WI38 (cell line): ENCODE results near the gene ZHX3.

Source experiments
- H3K4me3 ChIP-seq: 2 replicates; pipeline ENCODE4 v1.5.1; 2011; ENCODE audit warnings: low read depth, mild to moderate bottlenecking, control low read depth, low read length
- TF ChIP-seq, protein P1 (sequence below): IDR thresholded peaks from 2 replicates; pipeline ENCODE4 v1.5.1; 2012; ENCODE audit warnings: low read depth, mild to moderate bottlenecking, control low read depth, low read length

The ZHX3 gene

DNA sequence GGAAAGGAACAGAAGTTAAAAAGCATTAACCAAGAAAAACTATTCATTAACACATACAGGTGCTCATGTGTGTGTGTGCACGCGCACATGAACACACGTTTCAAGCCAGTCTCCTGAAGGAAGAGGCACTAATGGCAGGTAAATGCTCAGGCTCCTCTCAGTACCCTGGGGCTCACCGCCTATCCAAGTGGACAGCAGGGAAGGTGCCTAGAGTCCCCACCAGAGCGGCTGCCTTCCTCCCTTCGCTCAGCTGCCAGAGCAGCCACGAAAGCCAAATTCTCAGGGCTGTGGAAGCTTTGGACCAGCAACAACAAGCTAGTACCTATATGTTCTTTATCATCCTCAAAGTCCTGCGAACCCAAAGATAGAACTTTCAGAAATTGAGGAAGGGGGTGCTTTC lies 137.6 kb downstream of the ZHX3 start:
- no peak overlapping the region for H3K4me3 ChIP-seq
- TF ChIP-seq, protein P1, sequence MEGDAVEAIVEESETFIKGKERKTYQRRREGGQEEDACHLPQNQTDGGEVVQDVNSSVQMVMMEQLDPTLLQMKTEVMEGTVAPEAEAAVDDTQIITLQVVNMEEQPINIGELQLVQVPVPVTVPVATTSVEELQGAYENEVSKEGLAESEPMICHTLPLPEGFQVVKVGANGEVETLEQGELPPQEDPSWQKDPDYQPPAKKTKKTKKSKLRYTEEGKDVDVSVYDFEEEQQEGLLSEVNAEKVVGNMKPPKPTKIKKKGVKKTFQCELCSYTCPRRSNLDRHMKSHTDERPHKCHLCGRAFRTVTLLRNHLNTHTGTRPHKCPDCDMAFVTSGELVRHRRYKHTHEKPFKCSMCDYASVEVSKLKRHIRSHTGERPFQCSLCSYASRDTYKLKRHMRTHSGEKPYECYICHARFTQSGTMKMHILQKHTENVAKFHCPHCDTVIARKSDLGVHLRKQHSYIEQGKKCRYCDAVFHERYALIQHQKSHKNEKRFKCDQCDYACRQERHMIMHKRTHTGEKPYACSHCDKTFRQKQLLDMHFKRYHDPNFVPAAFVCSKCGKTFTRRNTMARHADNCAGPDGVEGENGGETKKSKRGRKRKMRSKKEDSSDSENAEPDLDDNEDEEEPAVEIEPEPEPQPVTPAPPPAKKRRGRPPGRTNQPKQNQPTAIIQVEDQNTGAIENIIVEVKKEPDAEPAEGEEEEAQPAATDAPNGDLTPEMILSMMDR: no peak

DNA sequence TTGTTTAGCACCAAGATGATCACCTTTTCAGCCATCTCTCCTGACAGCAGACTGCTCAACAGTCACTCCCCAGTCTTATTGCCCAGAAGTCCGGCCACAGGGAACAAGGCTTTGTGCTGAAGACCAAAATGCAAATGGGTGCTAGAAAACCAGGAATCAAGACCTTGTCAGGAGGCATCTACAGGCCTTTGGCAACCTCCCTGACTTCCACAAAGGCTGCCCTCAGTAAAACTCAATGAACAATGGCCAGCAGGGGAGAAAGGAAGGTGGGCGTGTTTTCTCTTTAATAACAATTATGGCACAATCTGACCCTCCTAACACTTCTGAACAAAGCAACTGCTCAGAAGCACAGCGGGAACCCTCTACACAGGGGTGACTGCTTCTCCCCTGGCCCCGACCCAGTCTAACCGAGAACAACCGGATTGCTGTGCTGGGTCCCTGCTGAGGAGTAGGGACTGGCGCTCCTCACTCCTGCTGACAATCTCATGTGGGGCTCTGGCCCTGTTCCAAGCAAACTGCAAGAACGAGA lies 138.6 kb downstream of the ZHX3 start:
- TF ChIP-seq, protein P1: no peak

DNA sequence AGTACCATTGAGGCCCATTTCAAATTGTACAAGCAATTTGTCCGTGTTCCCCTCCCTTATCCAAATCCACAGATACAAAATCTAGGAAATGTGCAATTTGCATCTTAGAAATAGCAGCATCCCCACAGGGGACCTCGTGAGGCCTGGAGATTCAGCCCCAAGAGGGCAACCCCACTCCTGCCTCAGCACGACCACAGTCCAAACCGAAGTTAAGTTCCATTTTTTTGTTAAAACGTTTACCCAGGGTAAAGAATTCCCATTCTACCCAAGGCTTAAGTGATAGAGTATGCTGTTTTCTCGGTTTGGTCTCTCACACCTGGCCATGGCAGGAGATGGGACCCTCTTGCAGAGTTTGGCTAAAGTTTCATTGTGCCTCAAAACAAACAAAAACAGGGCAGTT lies 139.0 kb downstream of the ZHX3 start:
- no peak overlapping the region for H3K4me3 ChIP-seq
- TF ChIP-seq, protein P1: no peak

More for the DNA sequence above, 138.6 kb downstream of the ZHX3 start:
- no peak overlapping the region for H3K4me3 ChIP-seq

DNA sequence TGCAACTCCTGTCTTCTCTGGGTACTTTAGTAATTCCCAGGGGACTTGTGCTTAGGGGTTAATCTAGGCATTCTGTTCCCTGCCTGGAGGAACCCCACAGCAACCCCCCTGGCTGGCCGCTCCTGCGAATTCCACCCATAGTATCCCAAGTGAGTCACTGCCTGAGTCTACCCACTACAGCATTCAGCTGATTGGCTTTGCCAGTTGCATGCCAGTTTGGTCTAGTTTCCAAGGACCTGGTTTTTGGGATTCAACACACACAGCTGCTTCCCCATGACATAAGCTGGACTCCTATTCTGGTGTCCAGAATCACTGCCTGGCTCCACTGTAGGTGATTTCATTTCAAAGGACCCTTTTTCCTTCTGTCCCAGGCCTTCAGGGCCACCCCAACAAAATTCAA lies 139.9 kb downstream of the ZHX3 start:
- H3K4me3 ChIP-seq: no peak overlapping the region
- TF ChIP-seq, protein P1: no peak

DNA sequence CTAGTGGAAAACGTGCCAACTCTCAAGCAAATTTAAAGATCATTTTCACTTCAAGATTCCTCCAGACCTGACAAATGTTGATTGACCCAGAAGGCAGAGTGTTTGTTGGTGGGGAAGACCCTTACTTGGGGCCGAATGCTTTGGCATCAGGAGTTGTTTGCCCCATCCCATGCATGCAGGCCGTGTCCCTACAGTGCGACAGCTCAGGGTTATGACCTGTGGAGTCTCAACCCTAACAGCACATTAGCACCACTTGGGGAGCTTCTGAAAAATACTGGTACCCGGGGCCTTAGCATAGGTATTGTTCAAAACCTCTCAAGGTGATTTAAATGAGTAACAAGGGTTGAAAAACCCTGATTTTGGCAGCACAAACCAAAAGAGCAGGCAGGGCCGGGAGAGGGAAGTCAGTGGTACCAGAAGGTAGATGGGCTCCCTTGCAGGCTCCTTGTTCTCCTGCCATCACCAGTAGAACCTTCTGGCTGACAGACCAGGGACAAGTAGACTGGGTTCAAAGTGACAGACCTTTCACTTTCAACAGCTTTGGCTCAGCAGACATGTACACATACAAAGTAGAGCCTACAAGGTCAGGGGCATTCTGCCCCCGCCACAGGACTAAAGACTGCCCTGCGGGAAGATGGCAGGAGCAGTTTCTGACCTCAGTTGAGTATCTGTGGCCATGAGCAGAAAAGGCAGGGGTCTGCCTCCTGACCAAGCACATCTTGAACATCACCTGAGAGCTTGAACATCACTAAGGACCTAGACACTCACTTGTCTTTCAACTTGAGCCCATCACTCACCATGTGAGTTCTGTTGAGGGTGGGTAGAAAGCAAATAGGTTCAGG lies 140.6 kb downstream of the ZHX3 start:
- no peak overlapping the region for H3K4me3 ChIP-seq
- TF ChIP-seq, protein P1: no peak

DNA sequence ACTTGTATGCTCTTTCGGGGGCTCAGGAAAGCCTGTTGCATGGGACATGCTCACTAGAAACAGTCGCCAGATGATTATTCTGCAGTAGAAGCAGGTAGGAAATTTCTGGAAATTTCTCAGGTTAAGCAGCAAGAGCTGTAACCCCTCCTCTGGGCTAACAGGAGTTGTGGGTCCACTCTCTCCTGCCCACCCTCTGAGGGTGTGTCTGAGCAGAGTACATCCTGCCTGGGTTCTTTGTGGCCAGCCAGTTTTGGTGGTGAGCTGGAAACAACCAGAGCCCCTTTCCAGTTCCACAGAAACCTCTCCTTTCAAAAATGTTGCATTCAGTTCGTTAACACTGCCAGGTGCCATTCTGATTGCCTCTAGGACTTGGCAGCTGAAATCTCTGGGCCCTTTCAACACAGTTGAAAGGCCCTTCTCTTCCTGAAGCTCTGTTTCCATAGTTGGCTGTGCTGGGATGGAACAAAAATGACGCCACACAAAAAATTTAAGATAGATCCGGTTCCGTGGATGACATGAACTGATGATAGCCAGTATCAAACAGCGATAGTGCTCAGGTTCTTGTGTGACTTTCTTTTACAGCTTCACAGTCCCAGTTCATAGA lies 141.7 kb downstream of the ZHX3 start:
- H3K4me3 ChIP-seq: no peak overlapping the region
- TF ChIP-seq, protein P1: no peak

DNA sequence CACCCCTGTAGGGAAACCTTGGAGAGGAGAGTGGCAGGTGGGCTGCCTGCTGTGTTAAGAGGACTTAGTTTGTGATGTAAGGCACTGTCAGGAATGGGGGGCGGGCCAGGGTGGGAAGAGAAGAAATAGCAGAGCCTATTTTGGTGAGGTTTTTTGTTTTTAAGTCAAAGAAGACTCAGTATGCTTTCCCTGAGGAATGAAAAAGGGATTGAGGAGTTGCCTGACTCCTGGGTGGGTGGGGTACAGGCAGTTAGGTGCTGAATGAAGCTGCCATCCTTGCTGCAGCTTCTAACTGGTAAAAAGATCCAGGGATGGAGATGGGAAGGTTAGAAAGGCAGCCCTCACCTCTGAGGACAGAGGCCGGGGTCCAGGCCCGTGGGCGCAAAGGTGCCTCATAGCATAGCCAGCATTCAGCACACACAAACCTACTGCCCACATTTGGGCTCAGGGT lies 142.3 kb downstream of the ZHX3 start:
- TF ChIP-seq, protein P1: no peak
- H3K4me3 ChIP-seq: no peak overlapping the region
